Cardiac muscle cell (in vitro differentiated cells and primary cell): ENCODE results near the gene IL17B. TPM values are rescaled to one million over a fixed set of nuclear protein-coding genes. Genes with fewer than 3 reads are reported as not detected.
A peak's percentile ranks its signal among the peaks of the same experiment; 100 is the strongest.

Experiments used
- DNase-seq, 2 donors: peaks; one replicate each; pipeline versions ENCODE4 v3.0.0 to v3.0.0-alpha.2; 2010 to 2017; ENCODE audit warnings: low read depth in 1 of 2, low spot score in 1 of 2
- H3K27ac ChIP-seq: fragments of 200-600 bp; sonication (generic); 2 replicates; pipeline ENCODE4 v1.5.1; 2016
- H3K27me3 ChIP-seq: fragments of 200-600 bp; sonication (generic); 2 replicates; pipeline ENCODE4 v1.6.0; 2016; ENCODE audit warnings: control low read depth
- H3K36me3 ChIP-seq: fragments of 200-600 bp; sonication (generic); 2 replicates; pipeline ENCODE4 v1.5.1; 2016; ENCODE audit warnings: control low read depth
- H3K4me1 ChIP-seq: fragments of 200-600 bp; sonication (generic); 2 replicates; pipeline ENCODE4 v1.8.1; 2017; ENCODE audit warnings: low read depth, mild to moderate bottlenecking, mixed run types
- H3K4me3 ChIP-seq: fragments of 200-600 bp; sonication (generic); 2 replicates; pipeline ENCODE4 v1.5.1; 2016; ENCODE audit warnings: mild to moderate bottlenecking
- H3K9me3 ChIP-seq: fragments of 200-600 bp; sonication (generic); 2 replicates; pipeline ENCODE4 v1.5.1; 2017; ENCODE audit warnings: low read depth, mild to moderate bottlenecking, control low read depth
- CTCF ChIP-seq: IDR thresholded peaks from 2 replicates; pipeline ENCODE4 v1.5.1; 2012; ENCODE audit warnings: low read depth, mild to moderate bottlenecking, low read length
- polyA plus RNA-seq: library from polyadenylated mRNA; unstranded; fragments of >200 nt; fragmentation: Nextera tagmentation; extraction: Ambion mirVana; gene quantifications from 2 replicates; pipeline ENCODE4 v1.2.1, GENCODE V29; 2016
- total RNA-seq: library from RNA; depleted of rRNA; stranded (reverse); fragments of >200 nt; gene quantifications from 2 replicates; pipeline ENCODE4 v1.2.3, GENCODE V29; 2016

IL17B gene
- total and polyA plus RNA-seq, 2 experiments from 2014 or later = 3.9 to 9.0 TPM

DNA sequence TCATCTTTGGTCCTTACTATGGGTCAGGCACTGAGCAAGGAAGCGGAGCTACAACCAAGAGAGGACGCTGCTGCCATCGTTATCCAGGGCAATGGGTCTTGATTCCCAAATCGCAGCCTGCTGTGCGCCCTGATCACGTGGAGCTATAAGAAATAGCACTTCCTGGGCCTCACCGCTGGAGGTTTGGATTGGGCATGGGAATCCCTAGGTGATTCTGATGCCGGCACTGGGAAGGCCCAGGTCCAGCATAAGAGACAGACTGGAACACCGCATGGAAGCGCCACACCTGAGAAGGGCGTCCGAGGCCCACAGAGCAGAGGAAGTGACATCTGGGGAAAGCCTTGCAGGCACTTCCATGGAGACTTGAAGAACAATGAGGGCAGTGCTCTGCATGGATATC, 3.0 kb downstream of the IL17B start:
- no peaks in the 10 kb centered on the region for H3K9me3 ChIP-seq
- DNase-seq = no peak
- no peaks in the 10 kb centered on the region for H3K36me3 ChIP-seq
- no peak for TF ChIP-seq CTCF
- no peaks in the 10 kb centered on the region for H3K27me3 ChIP-seq
- H3K4me3 ChIP-seq = no peak overlapping the region
- H3K4me1 ChIP-seq = peaks cover 23% of the 10 kb centered on the region
- H3K27ac ChIP-seq = no peak overlapping the region

DNA sequence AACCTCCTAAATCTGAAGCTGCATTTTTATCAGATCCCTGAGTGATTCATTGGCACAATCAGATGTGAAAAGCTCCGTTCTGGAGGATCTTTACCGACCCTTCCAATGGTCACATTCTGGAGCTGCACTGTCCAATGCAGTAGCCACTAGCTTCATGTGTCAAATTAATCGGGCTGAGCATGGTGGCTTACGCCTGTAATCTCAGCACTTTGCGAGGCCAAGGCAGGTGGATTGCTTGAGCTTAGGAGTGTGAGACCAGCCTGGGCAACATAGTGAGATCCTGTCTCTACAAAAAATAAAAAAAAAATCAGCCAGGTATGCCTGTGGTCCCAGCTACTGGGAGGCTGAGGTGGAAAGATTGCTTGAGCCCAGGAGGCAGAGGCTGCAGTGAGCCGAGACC, 3.7 kb downstream of the IL17B start:
- TF ChIP-seq CTCF = no peak
- Histone ChIP-seq H3K36me3 (no peaks in the 10 kb centered on the region), H3K9me3 (no peaks in the 10 kb centered on the region), H3K4me3 (no peak overlapping the region), H3K4me1 (peaks cover 25% of the 10 kb centered on the region), H3K27me3 (no peaks in the 10 kb centered on the region), H3K27ac (no peak overlapping the region)
- DNase-seq = no peak

GRCh38 chr5:149374801-149375200, 4.3 kb downstream of the IL17B start:
- no peaks in the 10 kb centered on the region for H3K36me3 ChIP-seq
- no peak for TF ChIP-seq CTCF
- DNase-seq = no peak
- no peak overlapping the region for H3K4me3 ChIP-seq
- no peaks in the 10 kb centered on the region for H3K27me3 ChIP-seq
- no peaks in the 10 kb centered on the region for H3K9me3 ChIP-seq
- H3K27ac ChIP-seq = no peak overlapping the region
- peaks cover 25% of the 10 kb centered on the region for H3K4me1 ChIP-seq

DNA sequence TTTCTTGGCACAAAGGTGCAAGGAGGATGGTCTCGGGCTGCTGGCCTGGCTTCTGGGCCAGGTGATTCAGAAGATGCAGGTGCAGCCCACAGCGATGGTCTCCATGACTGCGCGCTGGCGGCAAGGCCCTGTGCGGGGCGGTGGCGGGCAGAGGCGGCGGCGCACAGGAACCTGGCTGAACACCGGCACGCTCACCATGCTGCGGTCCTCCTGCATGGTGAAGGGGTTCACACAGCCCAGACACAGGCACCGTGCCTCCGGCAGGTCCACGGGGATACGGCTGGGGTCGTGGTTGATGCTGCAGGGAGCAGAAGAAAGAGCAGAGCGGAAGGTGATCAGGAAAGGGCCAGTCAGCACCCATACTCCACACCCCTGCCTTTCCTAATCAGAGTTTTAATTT, 4.8 kb downstream of the IL17B start:
- no peak for DNase-seq
- no peaks in the 10 kb centered on the region for H3K36me3 ChIP-seq
- no peaks in the 10 kb centered on the region for H3K9me3 ChIP-seq
- H3K4me3 ChIP-seq = no peak overlapping the region
- peaks cover 25% of the 10 kb centered on the region for H3K4me1 ChIP-seq
- H3K27me3 ChIP-seq = no peaks in the 10 kb centered on the region
- no peak for TF ChIP-seq CTCF
- H3K27ac ChIP-seq = no peak overlapping the region

DNA sequence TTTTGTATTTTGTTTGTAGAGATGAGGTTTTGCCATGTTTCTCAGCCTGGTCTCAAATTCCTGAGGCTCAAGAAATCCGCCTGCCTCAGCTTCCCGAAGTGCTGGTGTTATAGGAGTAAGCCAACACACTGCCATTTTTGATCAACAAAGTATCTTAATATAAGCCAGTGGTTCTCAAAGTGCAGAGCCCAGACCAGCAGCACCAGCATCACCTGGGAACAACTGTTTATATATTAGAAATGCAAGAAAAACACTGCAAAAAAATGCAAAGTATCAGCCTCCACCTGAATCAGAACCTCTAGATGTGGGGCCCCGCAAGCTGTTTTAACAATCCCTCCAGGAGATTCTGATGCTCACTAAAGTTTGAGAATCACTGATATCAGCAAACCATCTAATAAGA, 6.2 kb downstream of the IL17B start:
- no peaks in the 10 kb centered on the region for H3K9me3 ChIP-seq
- no peaks in the 10 kb centered on the region for H3K36me3 ChIP-seq
- DNase-seq = no peak
- no peak for TF ChIP-seq CTCF
- H3K27ac ChIP-seq = peak overlapping the region; percentile 86
- peaks cover 25% of the 10 kb centered on the region for H3K4me1 ChIP-seq
- H3K4me3 ChIP-seq = no peak overlapping the region
- no peaks in the 10 kb centered on the region for H3K27me3 ChIP-seq

DNA sequence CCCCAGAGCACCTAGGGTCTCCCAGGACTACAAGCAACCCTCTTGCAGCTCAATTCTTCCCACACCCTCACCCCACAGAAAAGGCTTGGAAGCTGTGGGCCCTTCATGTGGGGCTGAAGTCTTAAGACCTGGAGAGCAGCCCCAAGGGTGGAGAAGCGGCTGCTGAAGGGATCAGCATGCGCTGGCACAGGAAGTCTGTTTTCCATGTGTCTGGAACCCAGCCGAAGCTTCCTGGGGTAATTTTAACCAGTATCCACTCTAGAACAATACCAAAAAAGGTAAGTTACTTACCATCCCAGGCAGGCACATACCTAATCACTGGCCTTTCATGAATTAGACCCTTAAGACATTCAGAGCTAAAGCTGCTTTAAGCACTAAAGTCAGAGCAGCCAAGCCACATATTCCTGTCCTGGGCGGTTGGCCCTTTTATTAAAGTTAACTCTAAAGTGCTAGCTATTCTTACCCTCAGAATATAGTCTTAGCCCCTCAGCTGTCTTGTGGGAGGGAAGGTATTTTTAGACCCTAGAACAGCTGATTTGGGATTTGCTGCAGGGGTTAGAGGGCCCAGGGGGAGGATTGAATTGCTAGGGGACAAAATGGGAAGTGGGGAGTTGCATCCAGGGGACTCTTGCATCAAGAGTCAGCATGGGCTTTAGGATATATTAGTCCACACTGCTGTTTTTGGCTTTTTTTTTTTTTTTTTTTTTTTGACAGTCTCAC, 6.9 kb downstream of the IL17B start:
- no peak for DNase-seq
- H3K4me1 ChIP-seq = peaks cover 25% of the 10 kb centered on the region
- peak overlapping the region; percentile 86 for H3K27ac ChIP-seq
- H3K9me3 ChIP-seq = no peaks in the 10 kb centered on the region
- no peaks in the 10 kb centered on the region for H3K36me3 ChIP-seq
- H3K4me3 ChIP-seq = no peak overlapping the region
- no peak for TF ChIP-seq CTCF
- H3K27me3 ChIP-seq = no peaks in the 10 kb centered on the region
